ENCODE measurements around the gene RAET1L.
"Not testable (repeated sequence)": the region's sequence is repeated elsewhere in the genome, so short reads cannot be mapped to it uniquely, and the experiment has no call there.

RAET1L gene

DNA sequence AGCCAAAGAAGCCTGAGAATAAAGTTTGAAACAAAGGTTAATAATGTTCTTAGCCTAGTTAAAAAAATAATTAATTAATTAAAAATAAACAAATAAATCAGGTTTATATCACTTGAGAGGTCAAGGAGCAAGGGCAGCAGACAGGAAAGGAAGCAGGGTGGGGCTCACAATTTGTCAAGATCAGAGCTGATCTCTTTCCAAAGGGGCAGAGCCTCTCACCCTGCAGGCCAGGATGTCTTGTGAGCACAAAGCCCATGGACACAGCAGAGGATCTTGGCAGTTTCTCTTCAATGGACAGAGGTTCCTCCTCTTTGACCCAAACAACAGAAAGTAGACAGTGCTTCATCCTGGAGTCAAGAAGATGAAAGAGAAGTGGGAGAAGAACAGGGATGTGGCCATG is 46.7 kb downstream of the RAET1L start:
- H3K27ac ChIP-seq: no peak overlapping the region
- no peak for TF ChIP-seq ZFX (IDR thresholded peaks at IDR 0.05; ENCODE audit: borderline replicate concordance)
- TF ChIP-seq, protein P1, sequence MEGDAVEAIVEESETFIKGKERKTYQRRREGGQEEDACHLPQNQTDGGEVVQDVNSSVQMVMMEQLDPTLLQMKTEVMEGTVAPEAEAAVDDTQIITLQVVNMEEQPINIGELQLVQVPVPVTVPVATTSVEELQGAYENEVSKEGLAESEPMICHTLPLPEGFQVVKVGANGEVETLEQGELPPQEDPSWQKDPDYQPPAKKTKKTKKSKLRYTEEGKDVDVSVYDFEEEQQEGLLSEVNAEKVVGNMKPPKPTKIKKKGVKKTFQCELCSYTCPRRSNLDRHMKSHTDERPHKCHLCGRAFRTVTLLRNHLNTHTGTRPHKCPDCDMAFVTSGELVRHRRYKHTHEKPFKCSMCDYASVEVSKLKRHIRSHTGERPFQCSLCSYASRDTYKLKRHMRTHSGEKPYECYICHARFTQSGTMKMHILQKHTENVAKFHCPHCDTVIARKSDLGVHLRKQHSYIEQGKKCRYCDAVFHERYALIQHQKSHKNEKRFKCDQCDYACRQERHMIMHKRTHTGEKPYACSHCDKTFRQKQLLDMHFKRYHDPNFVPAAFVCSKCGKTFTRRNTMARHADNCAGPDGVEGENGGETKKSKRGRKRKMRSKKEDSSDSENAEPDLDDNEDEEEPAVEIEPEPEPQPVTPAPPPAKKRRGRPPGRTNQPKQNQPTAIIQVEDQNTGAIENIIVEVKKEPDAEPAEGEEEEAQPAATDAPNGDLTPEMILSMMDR (IDR thresholded peaks at IDR 0.05): no peak

DNA sequence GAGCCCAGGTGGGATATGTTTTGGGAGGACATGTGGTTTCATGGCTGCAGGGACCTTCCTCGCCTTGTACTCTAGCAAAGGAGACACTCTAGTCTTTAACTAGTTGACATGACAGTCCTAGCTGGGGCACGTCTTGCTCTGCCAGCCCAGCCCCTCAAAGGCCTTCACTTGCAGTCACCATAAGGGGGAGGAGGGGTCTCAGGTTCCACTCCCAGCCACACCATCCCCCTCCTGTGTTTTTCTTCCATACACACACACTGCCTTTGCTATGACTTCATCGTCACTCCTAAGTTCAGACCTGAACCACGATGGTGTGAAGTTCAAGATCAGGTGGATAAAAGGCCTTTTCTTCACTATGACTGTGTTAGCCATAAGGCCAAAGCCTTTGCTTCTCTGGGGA is 48.1 kb downstream of the RAET1L start:
- no peak overlapping the region for H3K27ac ChIP-seq
- TF ChIP-seq ZFX (IDR thresholded peaks at IDR 0.05; ENCODE audit: borderline replicate concordance): no peak
- TF ChIP-seq, protein P1 (IDR thresholded peaks at IDR 0.05): no peak

DNA sequence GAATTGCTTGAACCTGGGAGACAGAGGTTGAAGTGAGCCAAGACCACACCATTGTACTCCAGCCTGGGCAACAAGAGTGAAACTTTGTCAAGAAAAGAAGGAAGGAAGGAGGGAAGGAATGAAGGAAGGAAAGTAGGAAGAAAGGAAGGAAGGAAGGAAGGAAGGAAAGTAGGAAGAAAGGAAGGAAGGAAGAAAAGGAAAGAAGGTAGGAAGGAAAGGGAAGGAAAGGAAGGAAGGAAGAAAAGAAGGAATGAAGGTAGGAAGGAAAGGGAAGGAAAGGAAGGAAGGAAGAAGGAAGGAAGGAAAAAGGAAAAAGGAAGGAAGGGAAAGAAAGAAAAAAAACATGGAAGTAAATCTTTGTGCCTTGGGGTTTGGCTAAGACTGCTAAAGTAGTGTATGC is 49.9 kb downstream of the RAET1L start:
- TF ChIP-seq ZFX (IDR thresholded peaks at IDR 0.05; ENCODE audit: borderline replicate concordance): no peak
- TF ChIP-seq, protein P1 (IDR thresholded peaks at IDR 0.05): no peak
- no peak overlapping the region for H3K27ac ChIP-seq

DNA sequence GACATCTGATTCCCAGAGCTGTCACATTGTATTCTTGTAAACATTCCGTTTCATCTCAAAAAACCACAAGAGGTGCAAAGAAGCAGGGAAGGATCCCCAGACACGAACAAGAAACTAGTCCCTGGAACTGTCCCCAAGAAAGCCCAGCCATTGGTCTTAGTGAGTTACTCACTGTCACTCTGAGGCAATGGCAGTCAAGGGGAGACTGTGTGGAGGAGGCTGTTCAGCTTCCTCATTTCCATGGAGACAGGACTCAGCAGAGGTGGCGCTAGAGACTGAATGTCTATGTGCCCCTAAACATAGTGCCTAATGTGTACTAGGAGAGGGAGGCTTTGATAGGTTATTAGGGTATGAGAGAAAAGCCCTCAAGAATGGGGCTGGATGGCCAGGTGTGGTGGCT is 50.5 kb downstream of the RAET1L start:
- no peak overlapping the region for H3K27ac ChIP-seq
- no peak for TF ChIP-seq ZFX (IDR thresholded peaks at IDR 0.05; ENCODE audit: borderline replicate concordance)

DNA sequence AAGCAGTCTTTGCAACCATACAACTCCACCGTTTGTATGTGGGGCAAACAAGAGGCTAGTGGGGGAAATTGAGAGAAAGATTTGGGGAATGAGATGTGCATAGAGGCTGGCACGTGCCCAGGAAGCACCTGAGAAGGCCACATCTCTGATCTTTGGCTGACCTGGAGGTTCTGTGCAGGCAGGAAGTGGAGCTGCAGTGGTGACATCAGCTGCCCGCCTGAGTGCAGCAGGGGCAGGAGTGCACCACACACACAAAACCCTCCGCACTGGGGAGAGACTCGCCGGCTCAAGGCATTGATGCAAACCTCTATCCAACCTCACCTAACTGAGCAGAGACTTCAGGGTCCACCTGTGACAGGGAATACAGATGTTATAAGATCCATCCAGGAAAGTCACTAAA is 50.9 kb downstream of the RAET1L start:
- H3K27ac ChIP-seq: not testable (repeated sequence)

DNA sequence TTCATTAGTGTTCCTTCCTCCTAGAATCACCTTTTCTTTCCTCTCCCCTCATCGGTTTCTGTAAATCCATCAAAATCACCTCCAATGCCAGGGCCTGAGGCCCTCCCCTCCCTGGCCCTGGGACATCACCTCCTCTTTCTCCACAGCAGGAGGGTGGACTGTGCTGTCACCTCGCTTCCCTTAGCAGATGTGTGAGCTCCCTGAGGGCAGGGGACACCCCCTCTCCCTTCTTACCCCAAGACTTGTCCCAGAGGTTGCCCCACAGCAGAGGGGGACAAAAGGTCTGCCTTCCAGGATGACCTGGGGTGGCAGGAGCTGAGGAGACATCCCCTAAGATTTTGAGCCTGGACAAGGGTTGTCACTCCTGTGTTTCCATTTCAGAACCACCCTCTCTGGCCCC is 55.7 kb downstream of the RAET1L start:
- no peak overlapping the region for H3K27ac ChIP-seq
- no peak for TF ChIP-seq ZFX (IDR thresholded peaks at IDR 0.05; ENCODE audit: borderline replicate concordance)
- TF ChIP-seq, protein P1 (IDR thresholded peaks at IDR 0.05): no peak

DNA sequence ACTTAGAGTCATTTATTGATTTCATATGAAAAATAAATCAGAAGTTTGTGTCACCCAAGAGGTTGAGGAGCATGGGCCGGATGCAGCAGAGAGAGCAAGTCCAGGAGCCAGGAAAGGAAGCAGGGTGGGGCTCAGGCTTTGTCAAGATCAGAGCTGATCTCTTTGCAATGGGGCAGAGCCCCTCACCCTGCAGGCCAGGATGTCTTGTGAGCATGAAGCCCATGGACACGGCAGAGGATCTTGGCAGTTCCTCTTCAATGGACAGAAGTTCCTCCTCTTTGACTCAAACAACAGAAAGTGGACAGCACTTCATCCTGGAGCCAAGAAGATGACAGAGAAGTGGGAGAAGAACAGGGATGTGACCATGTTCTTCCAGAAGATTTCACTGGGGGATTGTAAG is 56.4 kb downstream of the RAET1L start:
- H3K27ac ChIP-seq: not testable (repeated sequence)
